ENCODE measurements around the gene PNISR.

The PNISR gene

DNA sequence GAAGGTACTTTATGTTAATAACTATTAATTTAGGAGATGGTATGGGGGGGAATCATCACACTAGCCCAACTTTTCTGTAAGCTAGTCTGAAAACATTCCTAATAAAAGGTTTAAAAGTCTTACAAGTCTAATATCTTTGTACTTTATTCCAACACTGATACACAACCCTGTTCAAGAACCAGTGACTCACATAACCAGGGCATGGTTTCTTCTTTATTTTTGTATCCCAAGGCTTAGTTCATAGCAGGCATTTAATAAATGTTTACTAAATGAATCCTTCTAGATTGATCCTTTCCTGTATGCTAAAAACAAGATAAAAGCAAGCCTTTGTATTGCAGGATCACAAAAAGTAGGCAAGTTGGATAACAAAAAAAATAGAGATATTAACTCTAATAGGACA is 9.7 kb downstream of the PNISR start:
- Histone ChIP-seq H4K20me1 (ENCODE audit: insufficient read depth) (0 out of 2 replicates have a peak, but pooled peaks cover 6% of the 10 kb centered on the region), H3K36me3 (ENCODE audit: insufficient read depth) (no peaks in the 10 kb centered on the region), H3K9ac (no peak overlapping the region), H3K27ac (no peak overlapping the region), H3K27me3 (ENCODE audit: insufficient read depth, low read depth) (no peaks in the 10 kb centered on the region), H3K79me2 (ENCODE audit: insufficient read depth, low read depth) (peaks cover 52% of the 10 kb centered on the region), H3K4me1 (ENCODE audit: low read depth, poor library complexity, severe bottlenecking) (no peaks in the 10 kb centered on the region), H3K4me2 (no peak overlapping the region), H2AFZ (ENCODE audit: low read depth) (no peak overlapping the region), H3K4me3 (IDR thresholded peaks at IDR 0.05; ENCODE audit: insufficient read depth, low read depth, low read length) (no peak overlapping the region)
- TF ChIP-seq, protein P1, sequence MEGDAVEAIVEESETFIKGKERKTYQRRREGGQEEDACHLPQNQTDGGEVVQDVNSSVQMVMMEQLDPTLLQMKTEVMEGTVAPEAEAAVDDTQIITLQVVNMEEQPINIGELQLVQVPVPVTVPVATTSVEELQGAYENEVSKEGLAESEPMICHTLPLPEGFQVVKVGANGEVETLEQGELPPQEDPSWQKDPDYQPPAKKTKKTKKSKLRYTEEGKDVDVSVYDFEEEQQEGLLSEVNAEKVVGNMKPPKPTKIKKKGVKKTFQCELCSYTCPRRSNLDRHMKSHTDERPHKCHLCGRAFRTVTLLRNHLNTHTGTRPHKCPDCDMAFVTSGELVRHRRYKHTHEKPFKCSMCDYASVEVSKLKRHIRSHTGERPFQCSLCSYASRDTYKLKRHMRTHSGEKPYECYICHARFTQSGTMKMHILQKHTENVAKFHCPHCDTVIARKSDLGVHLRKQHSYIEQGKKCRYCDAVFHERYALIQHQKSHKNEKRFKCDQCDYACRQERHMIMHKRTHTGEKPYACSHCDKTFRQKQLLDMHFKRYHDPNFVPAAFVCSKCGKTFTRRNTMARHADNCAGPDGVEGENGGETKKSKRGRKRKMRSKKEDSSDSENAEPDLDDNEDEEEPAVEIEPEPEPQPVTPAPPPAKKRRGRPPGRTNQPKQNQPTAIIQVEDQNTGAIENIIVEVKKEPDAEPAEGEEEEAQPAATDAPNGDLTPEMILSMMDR (conservative IDR thresholded peaks at IDR 0.05; ENCODE audit: low read depth, low read length): no peak

- no peak overlapping the region for H3K4me3 ChIP-seq (IDR thresholded peaks at IDR 0.05; ENCODE audit: insufficient read depth, low read depth, low read length)
- TF ChIP-seq, protein P1 (conservative IDR thresholded peaks at IDR 0.05; ENCODE audit: low read depth, low read length): no peak
- no peak overlapping the region for H3K9ac ChIP-seq
- H4K20me1 ChIP-seq (ENCODE audit: insufficient read depth): 0 out of 2 replicates have a peak, but pooled peaks cover 6% of the 10 kb centered on the region
- no peaks in the 10 kb centered on the region for H3K27me3 ChIP-seq (ENCODE audit: insufficient read depth, low read depth)
- H3K27ac ChIP-seq: no peak overlapping the region
- H2AFZ ChIP-seq (ENCODE audit: low read depth): no peak overlapping the region
- peaks cover 24% of the 10 kb centered on the region for H3K79me2 ChIP-seq (ENCODE audit: insufficient read depth, low read depth)
- H3K4me1 ChIP-seq (ENCODE audit: low read depth, poor library complexity, severe bottlenecking): no peaks in the 10 kb centered on the region
- H3K4me2 ChIP-seq: no peak overlapping the region
- no peaks in the 10 kb centered on the region for H3K36me3 ChIP-seq (ENCODE audit: insufficient read depth)
These were observed 13.0 kb downstream of the PNISR start for GRCh38 chr6:99412065-99412464.

GRCh38 chr6:99409672-99410071 is 15.4 kb downstream of the PNISR start:
- Histone ChIP-seq H2AFZ (ENCODE audit: low read depth) (no peak overlapping the region), H4K20me1 (ENCODE audit: insufficient read depth) (no peaks in the 10 kb centered on the region), H3K36me3 (ENCODE audit: insufficient read depth) (no peaks in the 10 kb centered on the region), H3K4me3 (IDR thresholded peaks at IDR 0.05; ENCODE audit: insufficient read depth, low read depth, low read length) (no peak overlapping the region), H3K9ac (no peak overlapping the region), H3K4me1 (ENCODE audit: low read depth, poor library complexity, severe bottlenecking) (no peaks in the 10 kb centered on the region), H3K27me3 (ENCODE audit: insufficient read depth, low read depth) (no peaks in the 10 kb centered on the region), H3K4me2 (no peak overlapping the region), H3K79me2 (ENCODE audit: insufficient read depth, low read depth) (peaks cover 4% of the 10 kb centered on the region), H3K27ac (no peak overlapping the region)
- TF ChIP-seq, protein P1 (conservative IDR thresholded peaks at IDR 0.05; ENCODE audit: low read depth, low read length): no peak

DNA sequence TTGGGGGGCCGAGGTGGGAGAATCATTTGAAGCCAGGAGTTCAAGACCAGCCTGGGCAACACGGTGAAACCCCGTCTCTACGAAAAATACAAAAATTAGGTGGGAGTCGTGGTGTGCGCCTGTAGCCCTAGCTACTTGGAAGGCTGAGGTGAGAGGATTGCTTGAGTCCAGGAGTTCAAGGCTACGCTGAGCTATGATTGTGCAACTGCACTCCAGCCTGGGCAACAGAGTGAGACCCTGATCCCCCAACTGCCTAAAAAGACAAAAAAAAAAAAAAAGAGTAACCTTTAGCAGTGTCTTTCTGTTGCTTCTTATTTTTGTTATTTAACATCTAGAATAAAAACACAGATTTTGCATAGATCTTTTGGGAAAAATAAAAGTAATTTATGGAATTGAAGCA is 18.0 kb downstream of the PNISR start:
- Histone ChIP-seq H3K4me3 (IDR thresholded peaks at IDR 0.05; ENCODE audit: insufficient read depth, low read depth, low read length) (no peak overlapping the region), H3K27me3 (ENCODE audit: insufficient read depth, low read depth) (no peaks in the 10 kb centered on the region), H3K4me2 (no peak overlapping the region), H2AFZ (ENCODE audit: low read depth) (no peak overlapping the region), H3K36me3 (ENCODE audit: insufficient read depth) (no peaks in the 10 kb centered on the region), H4K20me1 (ENCODE audit: insufficient read depth) (no peaks in the 10 kb centered on the region), H3K4me1 (ENCODE audit: low read depth, poor library complexity, severe bottlenecking) (no peaks in the 10 kb centered on the region), H3K9ac (no peak overlapping the region), H3K79me2 (ENCODE audit: insufficient read depth, low read depth) (no peaks in the 10 kb centered on the region), H3K27ac (no peak overlapping the region)
- TF ChIP-seq, protein P1 (conservative IDR thresholded peaks at IDR 0.05; ENCODE audit: low read depth, low read length): no peak
